Parathyroid adenoma (tissue), 2 donors: ENCODE results near the gene NLRP8.

Experiments
- H2AFZ ChIP-seq: fragments of 300-600 bp; sonication (generic); one replicate; pipeline ENCODE4 v1.7.0; 2017; ENCODE audit warnings: antibody characterized with exemption, mild to moderate bottlenecking
- H3K27ac ChIP-seq: fragments of 300-600 bp; sonication (generic); one replicate; pipeline ENCODE4 v1.7.0; 2017
- H3K27me3 ChIP-seq: fragments of 300-600 bp; sonication (generic); one replicate; pipeline ENCODE4 v1.7.0; 2017; ENCODE audit warnings: low read length; ENCODE audit not compliant: control insufficient read depth, insufficient read depth
- H3K36me3 ChIP-seq: fragments of 300-600 bp; sonication (generic); one replicate; pipeline ENCODE4 v1.7.0; 2017; ENCODE audit warnings: low read length; ENCODE audit not compliant: control insufficient read depth, insufficient read depth
- H3K4me1 ChIP-seq: fragments of 300-600 bp; sonication (generic); one replicate; pipeline ENCODE4 v1.7.0; 2017; ENCODE audit warnings: control low read depth
- H3K4me2 ChIP-seq: fragments of 300-600 bp; sonication (generic); one replicate; pipeline ENCODE4 v1.7.0; 2017; ENCODE audit warnings: low read length
- H3K4me3 ChIP-seq: fragments of 300-600 bp; sonication (generic); one replicate; pipeline ENCODE4 v1.7.0; 2017; ENCODE audit warnings: low read depth, low read length
- H3K79me2 ChIP-seq: fragments of 300-600 bp; sonication (generic); one replicate; pipeline ENCODE4 v1.7.0; 2017; ENCODE audit warnings: control low read depth
- H3K9ac ChIP-seq: fragments of 300-600 bp; sonication (generic); one replicate; pipeline ENCODE4 v1.7.0; 2017; ENCODE audit warnings: mild to moderate bottlenecking
- H3K9me3 ChIP-seq: fragments of 300-600 bp; sonication (generic); one replicate; pipeline ENCODE4 v1.7.0; 2017; ENCODE audit warnings: low read length; ENCODE audit not compliant: control insufficient read depth
- TF ChIP-seq, protein P1 (sequence below): fragments of 300-600 bp; sonication (generic); IDR thresholded peaks from one replicate; pipeline ENCODE4 v1.7.0; 2017; ENCODE audit warnings: antibody characterized with exemption, mild to moderate bottlenecking
- donor health status: primary hyperparathyroidism.

NLRP8 gene

DNA sequence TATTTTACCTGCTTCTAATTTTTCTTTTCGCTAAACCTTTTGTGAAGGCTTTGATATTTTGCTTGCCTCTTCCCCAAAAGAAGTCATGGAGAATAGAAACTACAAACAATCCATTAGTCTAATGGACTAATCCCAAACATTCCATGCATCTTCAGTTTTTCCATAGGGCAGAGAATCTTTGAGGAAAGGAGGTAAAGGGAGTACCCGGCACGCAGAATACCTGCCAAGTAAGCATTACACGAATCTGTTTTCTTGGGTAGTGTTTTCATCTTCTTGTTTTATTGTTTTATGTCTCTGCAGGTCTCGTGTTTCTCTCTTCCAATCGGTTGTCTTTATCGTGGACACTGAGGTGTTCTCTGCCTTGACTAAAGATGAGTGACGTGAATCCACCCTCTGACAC is at the start of gene NLRP8:
Gene NLRP8, plus strand, starts transcription at position 301 of the 400 bp plus-strand sequence.
- no peaks in the 10 kb centered on the region for H3K27me3 ChIP-seq
- no peaks in the 10 kb centered on the region for H3K9me3 ChIP-seq
- no peak within 1 kb of the TSS for H2AFZ ChIP-seq
- H3K27ac ChIP-seq, result no peak within 1 kb of the TSS
- no peaks in the 10 kb centered on the region for H3K36me3 ChIP-seq
- TF ChIP-seq, protein P1, sequence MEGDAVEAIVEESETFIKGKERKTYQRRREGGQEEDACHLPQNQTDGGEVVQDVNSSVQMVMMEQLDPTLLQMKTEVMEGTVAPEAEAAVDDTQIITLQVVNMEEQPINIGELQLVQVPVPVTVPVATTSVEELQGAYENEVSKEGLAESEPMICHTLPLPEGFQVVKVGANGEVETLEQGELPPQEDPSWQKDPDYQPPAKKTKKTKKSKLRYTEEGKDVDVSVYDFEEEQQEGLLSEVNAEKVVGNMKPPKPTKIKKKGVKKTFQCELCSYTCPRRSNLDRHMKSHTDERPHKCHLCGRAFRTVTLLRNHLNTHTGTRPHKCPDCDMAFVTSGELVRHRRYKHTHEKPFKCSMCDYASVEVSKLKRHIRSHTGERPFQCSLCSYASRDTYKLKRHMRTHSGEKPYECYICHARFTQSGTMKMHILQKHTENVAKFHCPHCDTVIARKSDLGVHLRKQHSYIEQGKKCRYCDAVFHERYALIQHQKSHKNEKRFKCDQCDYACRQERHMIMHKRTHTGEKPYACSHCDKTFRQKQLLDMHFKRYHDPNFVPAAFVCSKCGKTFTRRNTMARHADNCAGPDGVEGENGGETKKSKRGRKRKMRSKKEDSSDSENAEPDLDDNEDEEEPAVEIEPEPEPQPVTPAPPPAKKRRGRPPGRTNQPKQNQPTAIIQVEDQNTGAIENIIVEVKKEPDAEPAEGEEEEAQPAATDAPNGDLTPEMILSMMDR, result no peak
- no peaks in the 10 kb centered on the region for H3K4me1 ChIP-seq
- no peaks in the 10 kb centered on the region for H3K79me2 ChIP-seq
- H3K9ac ChIP-seq, result no peak within 1 kb of the TSS
- H3K4me3 ChIP-seq, result no peak within 1 kb of the TSS
- H3K4me2 ChIP-seq, result no peak within 1 kb of the TSS

DNA sequence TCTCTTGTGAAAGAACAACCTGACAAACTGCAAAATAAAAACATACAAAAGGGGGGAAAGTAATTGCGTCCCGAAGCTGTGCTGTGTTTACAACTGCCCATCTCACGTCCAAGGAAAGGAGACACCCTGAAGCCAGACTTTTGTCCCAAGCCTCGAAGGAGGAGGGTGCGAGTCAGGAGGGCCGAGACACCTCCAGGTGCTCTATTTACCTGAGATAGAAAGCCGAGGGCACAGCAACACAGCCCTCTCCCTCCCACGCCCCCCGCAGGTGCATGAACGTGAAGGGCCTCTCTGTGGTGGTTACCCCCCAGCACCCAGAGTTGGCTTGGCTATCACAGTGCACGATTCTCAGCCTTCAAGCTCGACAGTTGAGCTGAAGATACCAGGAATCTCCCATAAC is 48.7 kb upstream of the NLRP8 start:
- Histone ChIP-seq H3K4me1 (no peaks in the 10 kb centered on the region), H3K36me3 (no peaks in the 10 kb centered on the region), H3K4me2 (no peak overlapping the region), H3K27me3 (no peaks in the 10 kb centered on the region), H3K79me2 (no peaks in the 10 kb centered on the region), H3K4me3 (no peak overlapping the region), H3K27ac (no peak overlapping the region), H3K9ac (no peak overlapping the region), H3K9me3 (no peaks in the 10 kb centered on the region), H2AFZ (no peak overlapping the region)
- TF ChIP-seq, protein P1, result no peak

DNA sequence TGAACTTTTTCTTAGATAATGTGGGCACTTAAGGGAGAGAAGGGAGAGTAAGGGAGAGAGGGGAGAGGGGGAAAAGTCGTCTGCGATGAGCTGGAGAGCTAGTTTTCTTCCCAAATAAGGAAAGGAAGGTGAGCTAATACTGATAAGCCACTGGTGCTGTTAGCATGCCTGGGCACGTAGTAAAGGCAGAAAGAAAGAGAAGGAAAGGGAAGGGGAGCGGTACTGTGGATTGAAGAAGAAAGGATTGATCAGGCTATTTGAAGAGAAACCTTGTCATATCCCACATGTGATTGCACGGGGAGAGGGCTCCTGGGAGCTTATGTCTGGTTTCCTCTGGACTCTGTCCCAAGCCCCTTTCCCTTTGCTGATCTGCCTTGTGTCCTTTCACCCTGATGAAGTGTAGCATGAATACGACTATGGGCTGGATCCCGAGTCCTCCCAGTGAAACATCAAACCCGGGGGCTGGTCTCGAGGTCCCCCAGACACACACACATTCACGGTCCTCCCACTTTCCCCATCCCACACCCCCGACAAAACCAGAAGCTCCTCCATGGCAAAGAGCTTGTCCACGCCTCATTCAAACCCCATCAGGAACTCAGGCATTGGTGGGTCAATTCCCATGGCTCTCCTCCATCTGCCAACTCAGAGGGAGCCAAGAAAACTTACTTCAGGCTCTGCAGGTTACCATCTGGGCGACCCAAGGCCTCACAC is 46.1 kb upstream of the NLRP8 start:
- TF ChIP-seq, protein P1, result no peak
- H3K9me3 ChIP-seq, result no peaks in the 10 kb centered on the region
- H2AFZ ChIP-seq, result no peak overlapping the region

DNA sequence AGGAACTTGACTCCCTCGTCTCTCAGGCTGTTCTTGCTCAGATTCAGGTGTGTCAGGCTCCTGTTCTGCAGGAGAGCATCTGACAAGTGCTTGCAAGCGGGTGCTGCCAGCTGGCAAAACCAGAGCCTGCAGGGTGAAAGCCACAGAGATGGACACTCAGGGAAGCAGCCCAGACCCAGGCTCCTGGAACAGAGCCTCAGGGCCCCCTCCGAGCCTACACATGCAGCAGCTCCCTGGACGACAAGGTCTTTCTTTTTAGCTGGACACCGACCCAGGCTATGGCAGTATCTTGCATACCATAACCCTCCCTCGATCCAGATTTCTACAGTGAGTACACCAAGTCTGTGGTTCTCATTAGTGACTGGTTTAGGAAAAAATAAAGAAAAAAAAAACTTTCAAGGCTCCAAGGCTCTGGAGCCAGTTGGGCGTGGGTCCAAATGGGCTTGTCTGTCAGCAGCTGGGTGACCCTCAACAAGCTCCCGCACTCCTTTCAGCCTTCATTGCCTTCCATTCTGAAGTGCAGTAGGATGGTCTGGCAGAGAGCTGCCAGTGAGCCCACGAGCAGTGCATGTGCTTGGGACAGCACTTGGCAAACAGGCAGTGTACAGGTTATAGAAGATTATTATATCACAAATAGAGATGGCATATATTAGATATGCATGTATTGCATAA is 45.4 kb upstream of the NLRP8 start:
- H3K9me3 ChIP-seq, result no peaks in the 10 kb centered on the region
- TF ChIP-seq, protein P1, result no peak
- H2AFZ ChIP-seq, result no peak overlapping the region
- H3K4me3 ChIP-seq, result no peak overlapping the region
- no peak overlapping the region for H3K9ac ChIP-seq
- no peak overlapping the region for H3K27ac ChIP-seq
- no peaks in the 10 kb centered on the region for H3K36me3 ChIP-seq
- no peaks in the 10 kb centered on the region for H3K27me3 ChIP-seq
- H3K4me1 ChIP-seq, result no peaks in the 10 kb centered on the region
- H3K79me2 ChIP-seq, result no peaks in the 10 kb centered on the region
- H3K4me2 ChIP-seq, result no peak overlapping the region

More for the DNA sequence above, 46.1 kb upstream of the NLRP8 start:
- H3K27me3 ChIP-seq, result no peaks in the 10 kb centered on the region
- no peak overlapping the region for H3K27ac ChIP-seq
- H3K4me1 ChIP-seq, result no peaks in the 10 kb centered on the region
- H3K79me2 ChIP-seq, result no peaks in the 10 kb centered on the region
- no peak overlapping the region for H3K4me2 ChIP-seq
- no peak overlapping the region for H3K4me3 ChIP-seq
- no peaks in the 10 kb centered on the region for H3K36me3 ChIP-seq
- no peak overlapping the region for H3K9ac ChIP-seq
